Measurements from ENCODE around the gene USP17L20. TPM values are rescaled to one million over a fixed set of nuclear protein-coding genes. Genes with fewer than 3 reads are reported as not detected.
"Not testable (repeated sequence)": the region's sequence is repeated elsewhere in the genome, so short reads cannot be mapped to it uniquely, and the experiment has no call there.

USP17L20 gene, protein sequence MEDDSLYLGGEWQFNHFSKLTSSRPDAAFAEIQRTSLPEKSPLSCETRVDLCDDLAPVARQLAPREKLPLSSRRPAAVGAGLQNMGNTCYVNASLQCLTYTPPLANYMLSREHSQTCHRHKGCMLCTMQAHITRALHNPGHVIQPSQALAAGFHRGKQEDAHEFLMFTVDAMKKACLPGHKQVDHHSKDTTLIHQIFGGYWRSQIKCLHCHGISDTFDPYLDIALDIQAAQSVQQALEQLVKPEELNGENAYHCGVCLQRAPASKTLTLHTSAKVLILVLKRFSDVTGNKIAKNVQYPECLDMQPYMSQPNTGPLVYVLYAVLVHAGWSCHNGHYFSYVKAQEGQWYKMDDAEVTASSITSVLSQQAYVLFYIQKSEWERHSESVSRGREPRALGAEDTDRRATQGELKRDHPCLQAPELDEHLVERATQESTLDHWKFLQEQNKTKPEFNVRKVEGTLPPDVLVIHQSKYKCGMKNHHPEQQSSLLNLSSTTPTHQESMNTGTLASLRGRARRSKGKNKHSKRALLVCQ
- not detected for total RNA-seq

- H3K36me3 ChIP-seq; H3K27ac ChIP-seq; H3K9me3 ChIP-seq; H3K4me3 ChIP-seq; H3K4me1 ChIP-seq; in situ Hi-C loops (cut with MboI; ENCODE audit: low pct_ligation_motif_present in 1 of 4, low pct_unique_long_range_greater_than_20kb in 1 of 4, low sequenced_read_pairs in 3 of 4); DNase-seq; H3K27me3 ChIP-seq; intact Hi-C loops (cut with DNase I; ENCODE audit: low total_unique reads): not testable (repeated sequence)
- WGBS, 2 donors (ENCODE audit: low coverage in 1 of 2), result no CpG with 5 or more reads among the region's 15 CpGs
Observed at GRCh38 chr4:9257824-9258223, at the start of gene USP17L20. TSS of gene USP17L20 (plus strand) at chr4:9258124. CDS start at chr4:9258124, 0 bp downstream.

GRCh38 chr4:9210357-9210756, 47.6 kb upstream of the USP17L20 start, which contains the start of gene USP17L10:
TSS of gene USP17L10 (plus strand) at chr4:9210657. CDS start at chr4:9210657, 0 bp downstream.
- DNase-seq; H3K36me3 ChIP-seq; H3K4me1 ChIP-seq; intact Hi-C loops (cut with DNase I; ENCODE audit: low total_unique reads); H3K4me3 ChIP-seq; H3K27me3 ChIP-seq; H3K9me3 ChIP-seq; in situ Hi-C loops (cut with MboI; ENCODE audit: low pct_ligation_motif_present in 1 of 4, low pct_unique_long_range_greater_than_20kb in 1 of 4, low sequenced_read_pairs in 3 of 4); H3K27ac ChIP-seq: not testable (repeated sequence)
- WGBS, 2 donors (ENCODE audit: low coverage in 1 of 2), result 92% methylated on average over 4 of the region's 13 CpGs; no CpG with 5 or more reads in 1 of the 2 donors

DNA sequence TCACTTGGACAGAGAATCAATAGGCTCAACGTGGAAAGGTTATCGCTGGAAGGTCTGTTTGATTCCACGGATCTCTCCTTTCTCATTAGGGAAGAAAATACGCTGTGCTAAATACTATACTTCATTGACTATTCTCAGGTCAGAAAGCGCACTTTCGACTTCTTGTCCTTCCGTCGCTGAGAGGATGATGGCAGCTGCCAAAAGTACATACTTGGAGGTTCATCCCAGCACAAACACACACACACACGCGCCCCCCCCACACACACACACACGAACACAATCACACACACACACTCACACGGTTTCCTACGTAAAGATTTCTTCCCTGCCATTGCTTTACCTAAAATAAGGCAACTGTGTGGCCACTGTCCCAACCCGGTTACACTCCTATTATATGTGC, 43.2 kb upstream of the USP17L20 start:
- H3K27me3 ChIP-seq; in situ Hi-C loops (cut with MboI; ENCODE audit: low pct_ligation_motif_present in 1 of 4, low pct_unique_long_range_greater_than_20kb in 1 of 4, low sequenced_read_pairs in 3 of 4); H3K27ac ChIP-seq; H3K4me1 ChIP-seq; H3K36me3 ChIP-seq; H3K9me3 ChIP-seq; DNase-seq; intact Hi-C loops (cut with DNase I; ENCODE audit: low total_unique reads); H3K4me3 ChIP-seq: not testable (repeated sequence)
- WGBS, 2 donors (ENCODE audit: low coverage in 1 of 2), result 77 to 81% methylated on average over 6 to 11 of the region's 14 CpGs

- intact Hi-C loops (cut with DNase I; ENCODE audit: low total_unique reads); H3K36me3 ChIP-seq; H3K4me3 ChIP-seq; in situ Hi-C loops (cut with MboI; ENCODE audit: low pct_ligation_motif_present in 1 of 4, low pct_unique_long_range_greater_than_20kb in 1 of 4, low sequenced_read_pairs in 3 of 4); H3K27ac ChIP-seq; H3K9me3 ChIP-seq; H3K4me1 ChIP-seq; DNase-seq; H3K27me3 ChIP-seq: not testable (repeated sequence)
- WGBS, 2 donors (ENCODE audit: low coverage in 1 of 2), result no CpG with 5 or more reads among the region's 14 CpGs
Observed at GRCh38 chr4:9215105-9215504, 42.8 kb upstream of the USP17L20 start, which contains the start of gene USP17L11. TSS of gene USP17L11 (plus strand) at chr4:9215405. CDS start at chr4:9215405, 0 bp downstream.

DNA sequence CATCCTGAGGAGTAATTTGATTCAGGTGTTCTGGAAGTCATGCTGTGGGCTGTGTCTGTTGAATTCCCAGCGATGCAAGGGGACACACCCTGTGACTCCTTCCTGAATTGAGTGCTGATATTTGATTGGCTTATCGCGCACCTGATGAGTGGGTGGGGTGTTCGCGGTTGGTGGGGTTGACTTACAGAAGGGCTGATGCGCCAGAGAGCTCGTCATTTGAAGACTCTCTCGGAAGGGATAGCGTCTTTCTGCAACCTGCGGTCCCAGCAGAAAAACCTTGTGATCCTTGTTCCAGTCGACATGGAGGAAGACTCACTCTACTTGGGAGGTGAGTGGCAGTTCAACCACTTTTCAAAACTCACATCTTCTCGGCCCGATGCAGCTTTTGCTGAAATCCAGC, 38.1 kb upstream of the USP17L20 start, which contains the start of gene USP17L12:
USP17L12 (plus strand) TSS at position 301 of the 400 bp plus-strand sequence; CDS start at position 301, 0 bp downstream.
- intact Hi-C loops (cut with DNase I; ENCODE audit: low total_unique reads); H3K27ac ChIP-seq; DNase-seq; H3K36me3 ChIP-seq; in situ Hi-C loops (cut with MboI; ENCODE audit: low pct_ligation_motif_present in 1 of 4, low pct_unique_long_range_greater_than_20kb in 1 of 4, low sequenced_read_pairs in 3 of 4); H3K4me3 ChIP-seq; H3K27me3 ChIP-seq; H3K9me3 ChIP-seq; H3K4me1 ChIP-seq: not testable (repeated sequence)
- no CpG with 5 or more reads among the region's 13 CpGs for WGBS, 2 donors (ENCODE audit: low coverage in 1 of 2)

GRCh38 chr4:9224596-9224995, 33.3 kb upstream of the USP17L20 start, which contains the start of gene USP17L13:
TSS of gene USP17L13 (plus strand) at chr4:9224896. CDS start at chr4:9224896, 0 bp downstream.
- intact Hi-C loops (cut with DNase I; ENCODE audit: low total_unique reads); H3K36me3 ChIP-seq; H3K4me3 ChIP-seq; H3K9me3 ChIP-seq; in situ Hi-C loops (cut with MboI; ENCODE audit: low pct_ligation_motif_present in 1 of 4, low pct_unique_long_range_greater_than_20kb in 1 of 4, low sequenced_read_pairs in 3 of 4); DNase-seq; H3K27me3 ChIP-seq; H3K4me1 ChIP-seq; H3K27ac ChIP-seq: not testable (repeated sequence)
- WGBS, 2 donors (ENCODE audit: low coverage in 1 of 2), result no CpG with 5 or more reads among the region's 14 CpGs

DNA sequence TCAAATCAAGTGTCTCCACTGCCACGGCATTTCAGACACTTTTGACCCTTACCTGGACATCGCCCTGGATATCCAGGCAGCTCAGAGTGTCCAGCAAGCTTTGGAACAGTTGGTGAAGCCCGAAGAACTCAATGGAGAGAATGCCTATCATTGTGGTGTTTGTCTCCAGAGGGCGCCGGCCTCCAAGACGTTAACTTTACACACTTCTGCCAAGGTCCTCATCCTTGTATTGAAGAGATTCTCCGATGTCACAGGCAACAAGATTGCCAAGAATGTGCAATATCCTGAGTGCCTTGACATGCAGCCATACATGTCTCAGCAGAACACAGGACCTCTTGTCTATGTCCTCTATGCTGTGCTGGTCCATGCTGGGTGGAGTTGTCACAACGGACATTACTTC, 27.7 kb upstream of the USP17L20 start:
- H3K4me1 ChIP-seq; intact Hi-C loops (cut with DNase I; ENCODE audit: low total_unique reads); in situ Hi-C loops (cut with MboI; ENCODE audit: low pct_ligation_motif_present in 1 of 4, low pct_unique_long_range_greater_than_20kb in 1 of 4, low sequenced_read_pairs in 3 of 4); H3K27me3 ChIP-seq; H3K9me3 ChIP-seq; H3K27ac ChIP-seq; H3K36me3 ChIP-seq; H3K4me3 ChIP-seq: not testable (repeated sequence)
- peak; percentile 7 for DNase-seq
- WGBS, 2 donors (ENCODE audit: low coverage in 1 of 2), result 94% methylated on average over 5 of the region's 8 CpGs; no CpG with 5 or more reads in 1 of the 2 donors

DNA sequence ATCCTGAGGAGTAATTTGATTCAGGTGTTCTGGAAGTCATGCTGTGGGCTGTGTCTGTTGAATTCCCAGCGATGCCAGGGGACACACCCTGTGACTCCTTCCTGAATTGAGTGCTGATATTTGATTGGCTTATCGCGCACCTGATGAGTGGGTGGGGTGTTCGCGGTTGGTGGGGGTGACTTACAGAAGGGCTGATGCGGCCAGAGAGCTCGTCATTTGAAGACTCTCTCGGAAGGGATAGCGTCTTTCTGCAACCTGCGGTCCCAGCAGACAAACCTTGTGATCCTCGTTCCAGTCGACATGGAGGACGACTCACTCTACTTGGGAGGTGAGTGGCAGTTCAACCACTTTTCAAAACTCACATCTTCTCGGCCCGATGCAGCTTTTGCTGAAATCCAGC, 23.8 kb upstream of the USP17L20 start, which contains the start of gene USP17L15:
USP17L15 (plus strand) TSS at position 301 of the 400 bp plus-strand sequence; CDS start at position 301, 0 bp downstream.
- WGBS, 2 donors (ENCODE audit: low coverage in 1 of 2), result no CpG with 5 or more reads among the region's 15 CpGs
- intact Hi-C loops (cut with DNase I; ENCODE audit: low total_unique reads); DNase-seq; H3K4me1 ChIP-seq; H3K36me3 ChIP-seq; H3K9me3 ChIP-seq; in situ Hi-C loops (cut with MboI; ENCODE audit: low pct_ligation_motif_present in 1 of 4, low pct_unique_long_range_greater_than_20kb in 1 of 4, low sequenced_read_pairs in 3 of 4); H3K27ac ChIP-seq; H3K27me3 ChIP-seq; H3K4me3 ChIP-seq: not testable (repeated sequence)

GRCh38 chr4:9238461-9238860, 19.5 kb upstream of the USP17L20 start:
- H3K4me1 ChIP-seq; H3K4me3 ChIP-seq; H3K9me3 ChIP-seq; intact Hi-C loops (cut with DNase I; ENCODE audit: low total_unique reads); in situ Hi-C loops (cut with MboI; ENCODE audit: low pct_ligation_motif_present in 1 of 4, low pct_unique_long_range_greater_than_20kb in 1 of 4, low sequenced_read_pairs in 3 of 4); H3K27me3 ChIP-seq; H3K36me3 ChIP-seq; H3K27ac ChIP-seq; DNase-seq: not testable (repeated sequence)
- 100% methylated on average over 2 of the region's 12 CpGs; no CpG with 5 or more reads in 1 of the 2 donors for WGBS, 2 donors (ENCODE audit: low coverage in 1 of 2)

GRCh38 chr4:9243579-9243978, 14.3 kb upstream of the USP17L20 start, which contains the start of gene USP17L17:
TSS of gene USP17L17 (plus strand) at chr4:9243879. CDS start at chr4:9243879, 0 bp downstream.
- intact Hi-C loops (cut with DNase I; ENCODE audit: low total_unique reads); H3K9me3 ChIP-seq; H3K27ac ChIP-seq; DNase-seq; in situ Hi-C loops (cut with MboI; ENCODE audit: low pct_ligation_motif_present in 1 of 4, low pct_unique_long_range_greater_than_20kb in 1 of 4, low sequenced_read_pairs in 3 of 4); H3K36me3 ChIP-seq; H3K4me1 ChIP-seq; H3K27me3 ChIP-seq; H3K4me3 ChIP-seq: not testable (repeated sequence)
- 97 to 98% methylated on average over 5 to 10 of the region's 14 CpGs for WGBS, 2 donors (ENCODE audit: low coverage in 1 of 2)

Measured in transverse colon (tissue), 4 donors.